AG08396 (cell line): ENCODE data around the gene ZMYND8.
"Not testable (repeated sequence)": the region's sequence is repeated elsewhere in the genome, so short reads cannot be mapped to it uniquely, and the experiment has no call there.

Experiments
- DNase-seq: peaks from one replicate; pipeline ENCODE4 v3.0.0; 2012; ENCODE audit warnings: low spot score, mixed read lengths

ZMYND8 gene

GRCh38 chr20:47224300-47224791 lies 132.2 kb downstream of the ZMYND8 start:
- no peak for DNase-seq

- no peak for DNase-seq
Measured at GRCh38 chr20:47223896-47224295, 132.6 kb downstream of the ZMYND8 start.

GRCh38 chr20:47222468-47223119 lies 133.9 kb downstream of the ZMYND8 start:
- no peak for DNase-seq

GRCh38 chr20:47221036-47221625 lies 135.4 kb downstream of the ZMYND8 start:
- no peak for DNase-seq

GRCh38 chr20:47220161-47220582 lies 136.3 kb downstream of the ZMYND8 start:
- DNase-seq, result peak; percentile 46

GRCh38 chr20:47217482-47218446 lies 138.7 kb downstream of the ZMYND8 start:
- DNase-seq, result no peak

- DNase-seq, result no peak
Measured at GRCh38 chr20:47216819-47217410, 139.6 kb downstream of the ZMYND8 start.

- no peak for DNase-seq
Measured at GRCh38 chr20:47215653-47216397, 140.7 kb downstream of the ZMYND8 start.

- DNase-seq, result no peak
Measured at GRCh38 chr20:47213966-47214365, 142.5 kb downstream of the ZMYND8 start.

GRCh38 chr20:47212606-47213207 lies 143.8 kb downstream of the ZMYND8 start:
- DNase-seq, result no peak

- no peak for DNase-seq
Measured at GRCh38 chr20:47211036-47211435, 145.5 kb downstream of the ZMYND8 start.

GRCh38 chr20:47210470-47210869 lies 146.0 kb downstream of the ZMYND8 start:
- no peak for DNase-seq

- no peak for DNase-seq
Measured at GRCh38 chr20:47209982-47210381, 146.5 kb downstream of the ZMYND8 start.

- no peak for DNase-seq
Measured at GRCh38 chr20:47208534-47209174, 147.8 kb downstream of the ZMYND8 start.

GRCh38 chr20:47206962-47207641 lies 149.4 kb downstream of the ZMYND8 start:
- no peak for DNase-seq

GRCh38 chr20:47206552-47206951 lies 149.9 kb downstream of the ZMYND8 start:
- not testable (repeated sequence) for DNase-seq

- DNase-seq, result peak; percentile 76
Measured at GRCh38 chr20:47205577-47206123, 150.8 kb downstream of the ZMYND8 start.

- not testable (repeated sequence) for DNase-seq
Measured at GRCh38 chr20:47204850-47205122, 151.7 kb downstream of the ZMYND8 start.

- peak; percentile 58 for DNase-seq
Measured at GRCh38 chr20:47204008-47204849, 152.3 kb downstream of the ZMYND8 start.
